Peyer's patch (tissue), 4 donors: ENCODE results near the gene TFAP2B.

ENCODE experiments used
- POLR2A ChIP-seq, 2 donors: fragments of 450-650 bp; IDR thresholded peaks; one replicate each; pipeline ENCODE4 v1.5.1; 2017; ENCODE audit warnings: antibody characterized with exemption in 2 of 2, mild to moderate bottlenecking in 2 of 2, moderate library complexity in 2 of 2
- TF ChIP-seq, protein P1 (sequence below), 6 experiments: fragments of 450-650 bp in 4 of 6; fragments of 200-600 bp in 2 of 6; sonication (generic) in 1 of 6; IDR thresholded peaks; one replicate each; pipeline ENCODE4 v1.5.1; 2017 to 2019; ENCODE audit warnings: antibody characterized with exemption in 6 of 6, mild to moderate bottlenecking in 3 of 6, moderate library complexity in 1 of 6

GRCh38 chr6:50847890-50848594, 29.4 kb downstream of the TFAP2B start:
- TF ChIP-seq, protein P1, sequence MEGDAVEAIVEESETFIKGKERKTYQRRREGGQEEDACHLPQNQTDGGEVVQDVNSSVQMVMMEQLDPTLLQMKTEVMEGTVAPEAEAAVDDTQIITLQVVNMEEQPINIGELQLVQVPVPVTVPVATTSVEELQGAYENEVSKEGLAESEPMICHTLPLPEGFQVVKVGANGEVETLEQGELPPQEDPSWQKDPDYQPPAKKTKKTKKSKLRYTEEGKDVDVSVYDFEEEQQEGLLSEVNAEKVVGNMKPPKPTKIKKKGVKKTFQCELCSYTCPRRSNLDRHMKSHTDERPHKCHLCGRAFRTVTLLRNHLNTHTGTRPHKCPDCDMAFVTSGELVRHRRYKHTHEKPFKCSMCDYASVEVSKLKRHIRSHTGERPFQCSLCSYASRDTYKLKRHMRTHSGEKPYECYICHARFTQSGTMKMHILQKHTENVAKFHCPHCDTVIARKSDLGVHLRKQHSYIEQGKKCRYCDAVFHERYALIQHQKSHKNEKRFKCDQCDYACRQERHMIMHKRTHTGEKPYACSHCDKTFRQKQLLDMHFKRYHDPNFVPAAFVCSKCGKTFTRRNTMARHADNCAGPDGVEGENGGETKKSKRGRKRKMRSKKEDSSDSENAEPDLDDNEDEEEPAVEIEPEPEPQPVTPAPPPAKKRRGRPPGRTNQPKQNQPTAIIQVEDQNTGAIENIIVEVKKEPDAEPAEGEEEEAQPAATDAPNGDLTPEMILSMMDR (IDR thresholded peaks at IDR 0.05): no peak
- no peak for TF ChIP-seq POLR2A (IDR thresholded peaks at IDR 0.05)
